MCF 10A (cell line): ENCODE data around the gene MRLN. TPM values are rescaled to one million over a fixed set of nuclear protein-coding genes. Genes with fewer than 3 reads are reported as not detected.

Source experiments
- BruUV-seq: library from RNA; stranded (reverse); fragments of 400-500 nt; replicated peaks from 2 replicates; lab custom pipeline; 2021; lab: Mats Ljungman, UMichigan
- CTCF ChIA-PET: fragments of 300-600 bp; sonication (Branson Sonifier 250); formaldehyde crosslinking; extraction: SDS; loops from one replicate; lab custom pipeline; 2021; ENCODE audit warnings: antibody characterized with exemption, inconsistent platforms; lab: Yijun Ruan, JAX
- POLR2A ChIA-PET: fragments of 300-600, 350-650 bp; sonication (Branson Sonifier 250); formaldehyde crosslinking; extraction: SDS; loops from one replicate; lab custom pipeline; 2020; ENCODE audit warnings: antibody characterized with exemption, inconsistent platforms; lab: Yijun Ruan, JAX
- DNase-seq: peaks from one replicate; pipeline ENCODE4 v3.0.0-alpha.2; 2018; ENCODE audit not compliant: unreplicated experiment
- H3K27ac Mint-ChIP-seq: one replicate; pipeline ENCODE4 v1.8.0; 2022; ENCODE audit warnings: mild to moderate bottlenecking, low read depth, mixed read lengths; ENCODE audit not compliant: unreplicated experiment
- H3K27me3 Mint-ChIP-seq: one replicate; pipeline ENCODE4 v1.8.0; 2022; ENCODE audit warnings: mixed read lengths; ENCODE audit not compliant: insufficient read depth, unreplicated experiment
- H3K36me3 Mint-ChIP-seq: one replicate; pipeline ENCODE4 v1.8.0; 2022; ENCODE audit warnings: mild to moderate bottlenecking, moderate library complexity, mixed read lengths; ENCODE audit not compliant: insufficient read depth, unreplicated experiment
- H3K4me1 Mint-ChIP-seq: one replicate; pipeline ENCODE4 v1.8.0; 2022; ENCODE audit warnings: mixed read lengths; ENCODE audit not compliant: insufficient read depth, unreplicated experiment
- H3K4me3 Mint-ChIP-seq: one replicate; pipeline ENCODE4 v1.8.0; 2022; ENCODE audit warnings: mild to moderate bottlenecking, moderate library complexity, mixed read lengths; ENCODE audit not compliant: unreplicated experiment
- H3K9me3 Mint-ChIP-seq: one replicate; pipeline ENCODE4 v1.8.0; 2022; ENCODE audit warnings: mixed read lengths; ENCODE audit not compliant: unreplicated experiment
- CTCF ChIP-seq: fragments of 200-600 bp; IDR thresholded peaks from one replicate; pipeline ENCODE4 v1.8.0; 2022; ENCODE audit warnings: antibody characterized with exemption, mild to moderate bottlenecking; ENCODE audit not compliant: unreplicated experiment
- intact Hi-C: fragments of 100-400 bp; cut with micrococcal nuclease; formaldehyde crosslinking; loops from 2 replicates; pipeline ENCODE4 v1.14.1; 2022
- total RNA-seq: library from RNA; stranded (reverse); gene quantifications from 2 replicates; pipeline ENCODE4 v1.2.3, GENCODE V29; 2022

MRLN gene
- total RNA-seq, 1 experiment from 2014 or later: not detected

DNA sequence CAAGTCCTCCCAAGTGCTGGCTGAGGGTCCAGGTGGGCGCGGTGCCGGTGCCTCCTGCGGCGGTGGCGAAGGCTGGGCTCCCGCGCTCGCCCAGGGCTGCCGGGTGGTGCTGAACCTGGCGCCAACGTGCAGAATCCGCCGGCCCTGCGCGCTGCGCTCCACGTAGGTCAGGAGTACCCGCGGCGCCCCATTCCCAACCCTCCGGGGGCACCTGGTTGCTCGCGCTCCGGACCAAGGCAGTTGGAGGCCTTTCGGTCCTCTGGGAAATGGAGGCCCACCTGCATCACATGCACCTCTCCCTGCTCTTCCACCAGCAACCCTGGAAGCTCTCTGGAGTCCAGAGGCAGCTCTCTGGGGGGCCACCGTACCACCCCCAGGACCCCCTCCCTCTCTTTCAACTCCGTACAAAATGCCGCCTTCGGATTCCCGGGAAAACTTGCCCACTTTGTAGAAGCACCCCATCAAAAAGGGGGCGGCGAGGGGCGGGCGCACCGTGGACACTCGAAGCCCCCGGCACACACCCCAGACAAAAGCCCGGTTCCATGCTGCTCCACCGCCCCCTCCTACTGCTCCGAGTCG is 44.4 kb downstream of the MRLN start:
- Mint-ChIP-seq H3K27ac (no peak overlapping the region), H3K27me3 (peaks cover 50% of the 10 kb centered on the region), H3K9me3 (no peaks in the 10 kb centered on the region), H3K4me3 (peak overlapping the region; percentile 78), H3K36me3 (no peaks in the 10 kb centered on the region), H3K4me1 (no peaks in the 10 kb centered on the region)
- ChIA-PET CTCF (interaction anchor here (0.5 to 1.3 kb wide), 10 partner anchors 8 to 487 kb away, joined by 3 to 6 read pairs (median 3); no protein-coding TSS in a partner anchor), POLR2A (interaction anchor here (1.2 kb wide), 2 partner anchors 104 to 168 kb away, joined by 3 to 4 read pairs; no protein-coding TSS in a partner anchor)
- intact Hi-C loops: no loop called here
- BruUV-seq: no TSS peak
- no peak for TF ChIP-seq CTCF
- DNase-seq: peak; percentile 7

- no peaks in the 10 kb centered on the region for H3K9me3 Mint-ChIP-seq
- DNase-seq: no peak
- ChIA-PET POLR2A (no interaction called here), CTCF (interaction anchor here (0.6 to 1.0 kb wide), 2 partner anchors 157 to 199 kb away, joined by 3 read pairs; partner anchors contain the start of gene CCDC6)
- H3K36me3 Mint-ChIP-seq: no peaks in the 10 kb centered on the region
- H3K4me3 Mint-ChIP-seq: no peak overlapping the region
- TF ChIP-seq CTCF: no peak
- no peak overlapping the region for H3K27ac Mint-ChIP-seq
- no peaks in the 10 kb centered on the region for H3K4me1 Mint-ChIP-seq
- BruUV-seq: no TSS peak
- peaks cover 33% of the 10 kb centered on the region for H3K27me3 Mint-ChIP-seq
- intact Hi-C loops: no loop called here
Observed at GRCh38 chr10:59706851-59707797, 46.1 kb downstream of the MRLN start.

DNA sequence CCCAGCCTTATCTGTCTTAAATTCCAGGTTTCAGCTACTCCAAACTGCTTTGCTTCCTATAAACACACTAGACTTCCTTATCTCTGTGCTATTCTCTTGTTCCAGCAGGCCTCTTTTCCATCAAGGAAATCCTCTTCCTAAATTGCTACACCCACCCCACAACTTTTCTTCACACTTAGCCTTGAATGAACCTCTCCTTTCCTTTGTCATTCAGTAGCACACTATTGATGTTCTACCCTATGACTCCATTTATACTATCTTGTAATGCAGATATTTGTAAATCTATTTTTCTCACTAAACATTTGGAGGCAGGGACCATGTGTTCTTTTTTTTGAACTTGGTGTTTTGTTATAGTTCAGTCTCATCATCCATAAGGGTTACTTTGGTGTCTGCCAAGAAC is 47.3 kb downstream of the MRLN start:
- intact Hi-C loops: no loop called here
- Mint-ChIP-seq H3K9me3 (no peaks in the 10 kb centered on the region), H3K4me3 (no peak overlapping the region), H3K27me3 (peaks cover 33% of the 10 kb centered on the region), H3K27ac (no peak overlapping the region), H3K36me3 (no peaks in the 10 kb centered on the region), H3K4me1 (no peaks in the 10 kb centered on the region)
- no peak for TF ChIP-seq CTCF
- BruUV-seq: no TSS peak
- DNase-seq: no peak
- CTCF ChIA-PET: interaction anchor here (0.6 to 1.0 kb wide), 3 partner anchors 36 to 1497 kb away, joined by 3 to 5 read pairs (median 3); partner anchors contain the start of gene CCDC6
- POLR2A ChIA-PET: no interaction called here

DNA sequence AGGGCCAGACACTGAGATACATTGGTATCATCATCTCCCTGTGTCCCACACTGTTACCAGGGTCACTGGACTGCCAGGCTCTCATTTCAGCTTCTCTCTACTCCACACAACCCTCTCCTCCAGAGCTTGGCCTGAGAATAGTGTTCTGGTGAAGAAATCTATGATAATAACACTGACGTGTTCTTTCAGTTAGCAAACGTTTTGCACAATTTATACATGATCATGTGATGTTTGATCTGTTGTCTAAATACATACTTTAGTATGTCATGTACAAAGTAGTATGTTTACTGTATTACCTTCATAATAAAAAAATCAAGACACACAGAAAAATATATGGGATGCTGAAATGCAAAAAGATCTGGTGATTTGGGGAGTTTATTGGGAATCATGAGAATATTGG is 48.6 kb downstream of the MRLN start:
- no peaks in the 10 kb centered on the region for H3K4me1 Mint-ChIP-seq

More for the DNA sequence above, 48.6 kb downstream of the MRLN start:
- no peaks in the 10 kb centered on the region for H3K9me3 Mint-ChIP-seq
- intact Hi-C loops: no loop called here
- H3K27ac Mint-ChIP-seq: no peak overlapping the region
- DNase-seq: no peak
- no peak overlapping the region for H3K4me3 Mint-ChIP-seq
- no peaks in the 10 kb centered on the region for H3K36me3 Mint-ChIP-seq
- no peak for TF ChIP-seq CTCF
- ChIA-PET POLR2A (no interaction called here), CTCF (no interaction called here)
- H3K27me3 Mint-ChIP-seq: peaks cover 38% of the 10 kb centered on the region
- BruUV-seq: no TSS peak
